Fibroblast of lung (primary cell): ENCODE measurements around the gene PLEKHH2.

Source experiments
- EZH2 ChIP-seq: IDR thresholded peaks from 2 replicates; pipeline ENCODE4 v1.5.1; 2012; ENCODE audit warnings: low read length, control low read depth, mild to moderate bottlenecking; ENCODE audit errors: missing control alignments
- TF ChIP-seq, protein P1 (sequence below), 2 donors: IDR thresholded peaks in 1 of 2; conservative IDR thresholded peaks in 1 of 2; 1 replicate in 1 of 2; 2 replicates in 1 of 2; pipeline ENCODE4 v1.5.1; 2011 to 2012; ENCODE audit warnings: low read length in 2 of 2, control low read depth in 1 of 2, inconsistent platforms in 1 of 2, low read depth in 1 of 2, mild to moderate bottlenecking in 1 of 2

DNA sequence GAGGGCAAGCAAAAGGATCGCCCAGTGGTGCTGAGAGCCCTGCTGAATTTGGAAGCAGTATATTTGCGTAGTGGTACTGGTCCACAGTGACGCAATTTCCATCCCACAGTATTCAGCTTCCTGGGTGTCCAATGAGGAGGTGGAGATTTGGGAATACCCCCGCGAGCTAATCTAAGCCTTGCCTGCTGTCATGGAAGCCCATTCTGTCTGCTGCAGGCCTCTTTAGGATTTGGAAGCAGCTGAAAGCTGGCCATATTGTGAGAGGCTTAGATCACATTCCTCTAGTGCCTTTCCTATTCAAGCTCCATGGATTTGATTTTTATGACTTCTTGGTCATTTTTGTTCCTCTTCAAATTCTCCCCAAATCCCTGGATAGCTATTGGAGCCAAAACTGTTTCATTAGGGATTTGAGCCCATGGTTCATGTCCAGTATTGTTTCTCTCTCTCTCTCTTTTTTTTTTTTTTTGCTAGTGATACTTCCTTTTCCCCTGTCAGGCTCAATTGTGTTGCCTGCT is 114.5 kb downstream of the PLEKHH2 start:
- TF ChIP-seq, protein P1, sequence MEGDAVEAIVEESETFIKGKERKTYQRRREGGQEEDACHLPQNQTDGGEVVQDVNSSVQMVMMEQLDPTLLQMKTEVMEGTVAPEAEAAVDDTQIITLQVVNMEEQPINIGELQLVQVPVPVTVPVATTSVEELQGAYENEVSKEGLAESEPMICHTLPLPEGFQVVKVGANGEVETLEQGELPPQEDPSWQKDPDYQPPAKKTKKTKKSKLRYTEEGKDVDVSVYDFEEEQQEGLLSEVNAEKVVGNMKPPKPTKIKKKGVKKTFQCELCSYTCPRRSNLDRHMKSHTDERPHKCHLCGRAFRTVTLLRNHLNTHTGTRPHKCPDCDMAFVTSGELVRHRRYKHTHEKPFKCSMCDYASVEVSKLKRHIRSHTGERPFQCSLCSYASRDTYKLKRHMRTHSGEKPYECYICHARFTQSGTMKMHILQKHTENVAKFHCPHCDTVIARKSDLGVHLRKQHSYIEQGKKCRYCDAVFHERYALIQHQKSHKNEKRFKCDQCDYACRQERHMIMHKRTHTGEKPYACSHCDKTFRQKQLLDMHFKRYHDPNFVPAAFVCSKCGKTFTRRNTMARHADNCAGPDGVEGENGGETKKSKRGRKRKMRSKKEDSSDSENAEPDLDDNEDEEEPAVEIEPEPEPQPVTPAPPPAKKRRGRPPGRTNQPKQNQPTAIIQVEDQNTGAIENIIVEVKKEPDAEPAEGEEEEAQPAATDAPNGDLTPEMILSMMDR (conservative IDR thresholded peaks at IDR 0.05 in 1 of 2, IDR thresholded peaks at IDR 0.05 in 1 of 2; ENCODE audit: low read depth in 1 of 2, low read length in 2 of 2): no peak
- TF ChIP-seq EZH2: no peak
